ENCODE measurements around the gene TCN2. TPM values are rescaled to one million over a fixed set of nuclear protein-coding genes. Genes with fewer than 3 reads are reported as not detected.

TCN2 gene
- total and polyA plus RNA-seq, 9 of the 15 experiments (the other 6 are each of a cell fraction or from before 2014, with no cell fraction given): 0.88 to 5.4 (median 1.7) TPM

DNA sequence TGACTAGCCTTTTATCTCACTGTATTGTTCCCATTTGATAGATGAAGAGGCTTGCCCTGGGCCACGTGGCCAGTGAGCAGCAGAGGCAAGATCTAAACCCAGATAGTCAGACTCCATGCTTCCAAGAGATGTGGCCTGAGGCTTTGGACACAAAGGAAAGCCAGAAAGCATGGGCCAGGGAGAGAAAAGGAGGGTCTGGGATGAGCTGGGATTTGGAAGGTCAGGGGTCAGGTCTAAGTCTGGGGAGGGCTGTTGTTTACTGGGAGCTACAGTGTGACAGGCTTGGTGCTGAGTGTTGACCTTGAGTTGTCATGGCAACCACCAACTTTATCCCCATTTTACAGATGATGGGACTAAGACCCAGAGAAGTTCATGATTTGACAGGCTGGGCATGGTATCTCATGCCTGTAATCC is 30.7 kb downstream of the TCN2 start:
- H3K9ac ChIP-seq (ENCODE audit: insufficient read depth in 1 of 2, low read depth in 2 of 2, low read length in 2 of 2): no peak overlapping the region
- ChIA-PET POLR2A (interaction anchor here (1.1 to 2.1 kb wide), 2 partner anchors 9 to 11 kb away, joined by 4 to 5 read pairs; no protein-coding TSS in a partner anchor), CTCF (ENCODE audit: low intra/inter-chr PET ratio) (no interaction called here)
- no peak overlapping the region for H3K27ac ChIP-seq (ENCODE audit: extremely low read depth, low read depth, low read length)
- no peaks in the 10 kb centered on the region for H3K36me3 ChIP-seq (ENCODE audit: control insufficient read depth, insufficient read depth, low read length)
- H3K9me3 ChIP-seq (replicated peaks; ENCODE audit: control insufficient read depth, insufficient read depth, low read depth, low read length): no peaks in the 10 kb centered on the region
- H3K27me3 ChIP-seq (ENCODE audit: control insufficient read depth in 2 of 2, insufficient read depth in 2 of 2, low read length in 2 of 2): no peaks in the 10 kb centered on the region
- no peak overlapping the region for H2AFZ ChIP-seq (ENCODE audit: low read depth, low read length)
- FAIRE-seq (no peak), DNase-seq (ENCODE audit: extremely low read depth in 1 of 4, low spot score in 3 of 4) (no peak), ATAC-seq (no peak)
- intact Hi-C loops (cut with micrococcal nuclease): no loop called here
- no peaks in the 10 kb centered on the region for H4K20me1 ChIP-seq (replicated peaks; ENCODE audit: control insufficient read depth, insufficient read depth, low read length)
- H3K4me2 ChIP-seq (ENCODE audit: insufficient read depth, low read length): no peak overlapping the region
- no peaks in the 10 kb centered on the region for H3K79me2 ChIP-seq (ENCODE audit: control insufficient read depth, insufficient read depth, low read length)
- no TSS peak for BruUV-seq (replicated peaks)
- peaks cover 5 to 32% of the 10 kb centered on the region in 2 experiments; a peak in 4 of 5 replicates for H3K4me1 ChIP-seq (replicated peaks in 1 of 2; ENCODE audit: control insufficient read depth in 2 of 2, insufficient read depth in 2 of 2, low read length in 2 of 2)
- in situ Hi-C loops (cut with MboI): no loop called here
- H3K4me3 ChIP-seq: no peak overlapping the region
- 8% methylated on average over 1 of the region's 1 CpG for WGBS (ENCODE audit: insufficient coverage, low coverage, missing lambda C conversion rate)
- H3K9me1 ChIP-seq (ENCODE audit: control insufficient read depth, insufficient read depth, low read length): no peaks in the 10 kb centered on the region
- TF ChIP-seq, protein P1, sequence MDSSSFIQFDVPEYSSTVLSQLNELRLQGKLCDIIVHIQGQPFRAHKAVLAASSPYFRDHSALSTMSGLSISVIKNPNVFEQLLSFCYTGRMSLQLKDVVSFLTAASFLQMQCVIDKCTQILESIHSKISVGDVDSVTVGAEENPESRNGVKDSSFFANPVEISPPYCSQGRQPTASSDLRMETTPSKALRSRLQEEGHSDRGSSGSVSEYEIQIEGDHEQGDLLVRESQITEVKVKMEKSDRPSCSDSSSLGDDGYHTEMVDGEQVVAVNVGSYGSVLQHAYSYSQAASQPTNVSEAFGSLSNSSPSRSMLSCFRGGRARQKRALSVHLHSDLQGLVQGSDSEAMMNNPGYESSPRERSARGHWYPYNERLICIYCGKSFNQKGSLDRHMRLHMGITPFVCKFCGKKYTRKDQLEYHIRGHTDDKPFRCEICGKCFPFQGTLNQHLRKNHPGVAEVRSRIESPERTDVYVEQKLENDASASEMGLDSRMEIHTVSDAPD (CRISPR knock-in tag; IDR thresholded peaks at IDR 0.05): no peak
- TF ChIP-seq ZNF561 (CRISPR knock-in tag; conservative IDR thresholded peaks at IDR 0.05) (no peak), L3MBTL2 (IDR thresholded peaks at IDR 0.05) (peak; percentile 34; the same call in 1 of the 2 replicates), ZNF124 (CRISPR knock-in tag; IDR thresholded peaks at IDR 0.05) (no peak), RBM25 (IDR thresholded peaks at IDR 0.05; ENCODE audit: low read depth, low read length, severe bottlenecking) (peak; percentile 54), ADNP (tag; IDR thresholded peaks at IDR 0.05) (peak; percentile 56; the same call in 1 of the 2 replicates), ZNF589 (CRISPR knock-in tag; IDR thresholded peaks at IDR 0.05; ENCODE audit: low read depth) (no peak), ZBED1 (IDR thresholded peaks at IDR 0.05) (no peak), GATA2 (CRISPR knock-in tag; IDR thresholded peaks at IDR 0.05) (peak; percentile 50; the same call in 1 of the 2 replicates), SRSF1 (IDR thresholded peaks at IDR 0.05; ENCODE audit: low read depth, low read length) (no peak), CSDE1 (IDR thresholded peaks at IDR 0.05) (0 out of 4 replicates have a peak, but pooled peaks of 1 of the 2 experiments have one; percentile 47), KAT2B (IDR thresholded peaks at IDR 0.05; ENCODE audit: low read depth, low read length) (no peak), NR2C1 (IDR thresholded peaks at IDR 0.05) (no peak), NR2C1 (tag; IDR thresholded peaks at IDR 0.05) (peak; percentile 43; the same call in 1 of the 2 replicates), PURB (CRISPR knock-in tag; IDR thresholded peaks at IDR 0.05; ENCODE audit: low read depth) (no peak), NUFIP1 (IDR thresholded peaks at IDR 0.05; ENCODE audit: partially characterized antibody) (no peak)
- TF ChIP-seq, protein P2, sequence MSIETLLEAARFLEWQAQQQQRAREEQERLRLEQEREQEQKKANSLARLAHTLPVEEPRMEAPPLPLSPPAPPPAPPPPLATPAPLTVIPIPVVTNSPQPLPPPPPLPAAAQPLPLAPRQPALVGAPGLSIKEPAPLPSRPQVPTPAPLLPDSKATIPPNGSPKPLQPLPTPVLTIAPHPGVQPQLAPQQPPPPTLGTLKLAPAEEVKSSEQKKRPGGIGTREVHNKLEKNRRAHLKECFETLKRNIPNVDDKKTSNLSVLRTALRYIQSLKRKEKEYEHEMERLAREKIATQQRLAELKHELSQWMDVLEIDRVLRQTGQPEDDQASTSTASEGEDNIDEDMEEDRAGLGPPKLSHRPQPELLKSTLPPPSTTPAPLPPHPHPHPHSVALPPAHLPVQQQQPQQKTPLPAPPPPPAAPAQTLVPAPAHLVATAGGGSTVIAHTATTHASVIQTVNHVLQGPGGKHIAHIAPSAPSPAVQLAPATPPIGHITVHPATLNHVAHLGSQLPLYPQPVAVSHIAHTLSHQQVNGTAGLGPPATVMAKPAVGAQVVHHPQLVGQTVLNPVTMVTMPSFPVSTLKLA (conservative IDR thresholded peaks at IDR 0.05): peak in 1 of 2 experiments; percentile 68; a peak in 1 of 4 replicates
- TF ChIP-seq, protein P3, sequence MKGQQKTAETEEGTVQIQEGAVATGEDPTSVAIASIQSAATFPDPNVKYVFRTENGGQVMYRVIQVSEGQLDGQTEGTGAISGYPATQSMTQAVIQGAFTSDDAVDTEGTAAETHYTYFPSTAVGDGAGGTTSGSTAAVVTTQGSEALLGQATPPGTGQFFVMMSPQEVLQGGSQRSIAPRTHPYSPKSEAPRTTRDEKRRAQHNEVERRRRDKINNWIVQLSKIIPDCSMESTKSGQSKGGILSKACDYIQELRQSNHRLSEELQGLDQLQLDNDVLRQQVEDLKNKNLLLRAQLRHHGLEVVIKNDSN (CRISPR knock-in tag; IDR thresholded peaks at IDR 0.05): peak; percentile 75
- TF ChIP-seq, protein P4, sequence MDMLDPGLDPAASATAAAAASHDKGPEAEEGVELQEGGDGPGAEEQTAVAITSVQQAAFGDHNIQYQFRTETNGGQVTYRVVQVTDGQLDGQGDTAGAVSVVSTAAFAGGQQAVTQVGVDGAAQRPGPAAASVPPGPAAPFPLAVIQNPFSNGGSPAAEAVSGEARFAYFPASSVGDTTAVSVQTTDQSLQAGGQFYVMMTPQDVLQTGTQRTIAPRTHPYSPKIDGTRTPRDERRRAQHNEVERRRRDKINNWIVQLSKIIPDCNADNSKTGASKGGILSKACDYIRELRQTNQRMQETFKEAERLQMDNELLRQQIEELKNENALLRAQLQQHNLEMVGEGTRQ (CRISPR knock-in tag; IDR thresholded peaks at IDR 0.05): peak; percentile 60

Data from K562 (cell line).